ENCODE measurements around the gene PTPRM.
"Not testable (repeated sequence)": the region's sequence is repeated elsewhere in the genome, so short reads cannot be mapped to it uniquely, and the experiment has no call there.

Gene PTPRM

DNA sequence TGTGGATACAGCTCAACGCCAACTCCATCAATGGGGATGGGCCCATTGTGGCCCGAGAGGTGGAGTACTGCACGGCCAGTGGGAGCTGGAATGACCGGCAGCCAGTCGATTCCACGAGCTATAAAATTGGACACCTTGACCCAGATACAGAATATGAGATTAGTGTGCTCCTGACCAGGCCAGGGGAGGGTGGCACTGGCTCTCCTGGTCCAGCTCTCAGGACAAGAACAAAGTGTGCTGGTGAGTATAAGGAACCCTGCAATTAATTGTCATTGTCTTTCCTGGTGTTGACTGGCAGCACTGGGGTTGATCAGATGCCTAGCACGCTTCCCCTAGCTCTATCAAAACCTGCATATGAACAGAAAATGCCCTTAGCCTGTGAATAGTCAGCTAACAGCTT lies 388.1 kb downstream of the PTPRM start:
- no peak for DNase-seq

- DNase-seq = no peak
These were observed 390.2 kb downstream of the PTPRM start for GRCh38 chr18:7957297-7957696.

- DNase-seq = no peak
These were observed 391.2 kb downstream of the PTPRM start for GRCh38 chr18:7958081-7958896.

DNA sequence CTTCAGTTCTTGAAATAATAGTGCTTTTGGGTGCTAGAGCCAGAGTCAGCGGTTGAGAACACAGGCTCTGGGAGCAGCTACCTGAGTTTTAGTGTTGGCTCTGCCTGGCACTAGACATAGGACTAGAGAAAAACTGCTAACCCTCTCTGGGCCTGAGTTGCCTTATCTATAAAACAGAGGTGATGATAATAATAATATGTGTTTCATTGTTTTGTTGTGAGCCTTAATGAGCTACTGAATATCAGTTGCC lies 391.7 kb downstream of the PTPRM start:
- DNase-seq = no peak

GRCh38 chr18:7966682-7967081 lies 399.6 kb downstream of the PTPRM start:
- not testable (repeated sequence) for DNase-seq

DNA sequence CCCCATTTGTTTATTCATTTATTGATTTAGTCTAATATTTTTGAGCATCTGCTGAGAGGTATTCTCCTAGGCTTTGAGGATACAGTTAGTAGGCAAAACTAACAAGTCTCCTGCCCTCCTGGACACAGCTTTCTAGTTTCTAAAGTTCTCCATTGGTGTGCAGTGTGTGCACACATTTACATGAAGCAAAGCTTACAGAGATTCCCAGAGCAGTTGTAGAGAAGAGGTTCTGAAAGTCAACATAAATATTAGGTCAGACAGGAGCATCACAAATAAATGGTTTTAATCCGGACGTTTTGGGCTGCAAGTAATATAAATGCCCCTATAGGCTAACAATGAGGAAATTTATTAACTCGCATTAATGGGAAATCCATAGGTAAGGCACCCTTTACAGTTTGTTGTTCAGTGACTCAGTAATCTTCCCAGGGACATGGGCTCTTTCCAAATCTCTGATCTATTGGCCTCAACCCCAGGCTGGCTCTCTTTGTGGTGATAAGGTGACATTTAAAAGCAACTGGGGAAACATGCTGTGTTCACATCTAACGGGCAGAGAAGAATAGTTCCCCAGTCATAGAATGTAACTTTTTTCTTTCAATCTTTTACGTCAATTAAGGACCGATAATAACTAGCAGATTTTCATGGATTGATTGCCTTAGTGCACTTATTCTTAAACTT lies 407.2 kb downstream of the PTPRM start:
- DNase-seq = no peak

- no peak for DNase-seq
These were observed 410.8 kb downstream of the PTPRM start for GRCh38 chr18:7977897-7978296.

DNA sequence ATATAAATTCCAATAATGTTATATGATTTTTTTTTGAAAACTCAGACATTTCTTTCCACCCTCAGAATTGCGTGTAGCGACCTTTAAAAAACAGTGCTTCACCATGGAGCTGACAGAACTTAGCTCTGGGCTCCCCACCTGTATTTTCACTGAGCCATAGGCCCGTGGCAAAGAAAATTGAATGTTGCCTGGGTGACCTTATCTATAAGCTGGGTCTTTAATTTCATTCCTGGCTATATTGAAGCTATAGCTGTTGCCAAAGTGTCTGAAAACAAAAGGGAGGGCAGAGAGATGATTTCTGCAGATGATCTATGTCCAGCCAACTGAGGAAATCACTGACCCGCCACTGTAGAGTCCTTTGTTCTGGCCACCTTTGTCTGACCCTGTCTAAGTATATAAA lies 411.7 kb downstream of the PTPRM start:
- no peak for DNase-seq

DNA sequence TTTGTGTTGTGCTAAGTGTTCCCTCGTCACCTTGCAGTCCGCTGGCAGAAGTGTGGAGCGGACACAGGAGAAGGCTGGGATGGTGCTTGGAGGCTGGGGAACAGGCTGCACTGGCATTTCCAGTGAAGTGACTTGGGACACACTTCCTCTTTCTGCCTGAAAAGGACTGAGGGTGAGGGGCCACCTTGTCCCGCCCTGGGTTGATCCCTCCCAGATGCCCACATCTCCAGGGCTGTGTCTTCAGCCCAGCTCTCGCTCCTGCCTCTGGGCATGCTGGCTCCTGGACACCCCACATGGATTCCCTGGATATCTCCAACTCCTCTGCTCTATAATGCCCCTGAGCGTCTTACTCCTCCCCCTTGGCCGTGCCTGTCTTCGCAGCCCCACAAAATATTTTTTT lies 412.6 kb downstream of the PTPRM start:
- DNase-seq = no peak

DNA sequence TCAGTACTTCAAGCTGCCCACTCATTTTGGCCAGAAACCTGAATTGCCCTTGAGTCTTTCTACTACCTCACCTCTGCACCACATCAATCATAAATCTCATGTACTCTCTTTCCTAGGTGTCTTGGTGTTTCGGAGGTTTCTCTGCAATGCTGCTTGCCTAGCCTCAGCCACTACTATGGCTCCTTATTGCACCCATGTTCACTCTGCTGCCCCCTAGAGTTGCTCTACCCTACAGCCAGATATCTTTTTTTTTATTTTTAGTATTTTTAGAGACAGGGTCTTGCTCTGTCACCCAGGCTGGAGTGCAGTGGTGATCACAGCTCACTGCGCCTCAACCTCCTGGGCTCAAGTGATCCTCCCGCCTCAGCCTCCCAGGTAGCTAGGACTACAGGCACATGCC lies 413.0 kb downstream of the PTPRM start:
- no peak for DNase-seq

GRCh38 chr18:7980656-7981055 lies 413.5 kb downstream of the PTPRM start:
- DNase-seq = peak; percentile 16

DNA sequence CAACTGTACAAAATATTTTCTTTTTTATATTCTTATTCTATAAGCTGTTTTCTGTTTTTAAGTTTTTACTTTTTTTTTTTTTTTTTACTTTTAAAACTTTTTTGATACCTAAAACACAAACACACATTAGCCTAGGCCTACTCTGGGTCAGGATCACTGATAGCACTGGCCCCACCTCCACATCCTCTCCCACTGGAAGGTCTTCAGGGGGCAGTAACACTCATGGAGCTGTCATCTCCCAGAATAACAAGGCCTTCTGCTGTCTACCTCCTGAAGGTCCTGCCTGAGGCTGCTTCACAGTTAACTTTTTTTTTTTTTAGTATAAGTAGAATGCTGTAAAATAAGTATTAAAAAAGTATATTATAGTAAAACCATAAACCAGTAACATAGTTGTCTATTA lies 415.1 kb downstream of the PTPRM start:
- DNase-seq = no peak

DNA sequence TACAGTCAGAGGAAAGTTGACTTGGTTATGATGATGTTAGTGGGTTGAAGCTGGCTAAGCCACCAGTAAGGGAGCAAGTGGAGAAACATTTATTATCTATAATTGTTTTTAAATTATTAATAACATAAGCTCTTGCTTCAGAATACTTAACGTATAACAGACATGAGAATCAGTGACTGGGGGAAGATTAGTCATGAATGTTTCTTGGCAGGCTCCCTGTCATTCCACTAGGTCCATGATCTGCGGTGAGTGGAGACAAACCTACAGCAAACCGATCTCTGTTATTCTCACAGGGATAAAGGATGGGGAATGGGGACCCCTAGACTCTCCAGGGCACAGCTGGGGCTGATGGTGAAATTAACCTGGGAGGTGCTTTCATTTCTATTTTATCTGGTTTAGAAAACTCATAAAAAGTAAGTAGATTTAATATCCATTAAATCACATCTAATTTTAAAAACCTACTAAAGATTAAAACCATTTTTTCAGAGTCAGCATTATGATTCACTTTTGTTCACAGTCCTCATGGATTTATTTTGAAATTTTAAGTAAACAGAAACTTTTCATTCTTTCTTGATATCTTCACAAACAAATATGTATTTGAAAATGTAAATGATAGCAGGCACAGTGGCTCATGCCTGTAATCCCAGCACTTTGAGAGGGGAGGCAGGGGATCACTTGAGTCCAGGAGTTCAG lies 420.3 kb downstream of the PTPRM start:
- DNase-seq = peak; percentile 85

DNA sequence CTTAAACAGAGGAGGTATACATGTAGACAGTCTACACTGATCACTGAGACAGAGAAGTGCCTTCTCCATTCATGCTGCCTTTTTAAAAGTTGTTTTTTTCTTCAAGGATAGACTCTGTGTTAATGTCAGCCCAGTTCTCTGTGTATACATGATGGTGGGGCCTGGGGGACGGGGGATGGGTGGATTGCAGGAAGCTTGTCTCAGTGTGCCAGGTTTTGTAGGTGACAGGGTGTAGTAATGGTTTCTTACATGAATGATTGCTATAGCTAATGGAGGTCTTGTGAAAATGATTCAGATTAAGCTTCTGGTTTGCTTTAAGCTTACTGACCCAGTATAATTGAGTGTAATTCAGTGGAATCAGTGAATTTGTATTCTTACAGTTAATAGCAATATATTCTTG lies 423.6 kb downstream of the PTPRM start:
- DNase-seq = no peak

DNA sequence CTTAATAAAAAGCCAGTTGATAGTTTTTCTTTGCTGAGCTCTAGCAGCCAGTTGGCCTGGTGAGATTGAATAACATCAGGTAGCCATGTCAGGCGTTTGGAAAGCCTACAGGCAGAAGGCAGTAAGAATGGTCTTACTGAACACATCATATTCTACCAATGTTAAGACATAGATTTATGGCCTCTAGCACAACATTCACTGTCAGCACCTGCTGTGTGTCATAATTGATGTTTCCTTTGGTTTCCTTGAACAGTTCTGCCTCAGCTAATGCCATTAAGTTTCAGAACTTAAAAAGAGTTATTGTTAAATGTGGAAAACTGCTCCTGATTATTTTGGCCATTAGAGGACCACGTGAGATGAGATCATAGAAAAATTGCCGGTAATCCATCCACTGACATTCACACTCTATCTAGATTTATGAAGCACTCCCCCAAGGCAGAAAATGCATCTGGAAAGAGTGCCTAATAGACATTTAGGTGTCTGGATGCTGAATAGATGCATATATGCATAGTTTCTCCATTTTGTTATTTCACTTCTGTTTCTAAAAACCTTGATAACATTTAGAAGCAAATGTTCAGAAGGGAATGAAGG lies 434.7 kb downstream of the PTPRM start:
- DNase-seq = no peak

DNA sequence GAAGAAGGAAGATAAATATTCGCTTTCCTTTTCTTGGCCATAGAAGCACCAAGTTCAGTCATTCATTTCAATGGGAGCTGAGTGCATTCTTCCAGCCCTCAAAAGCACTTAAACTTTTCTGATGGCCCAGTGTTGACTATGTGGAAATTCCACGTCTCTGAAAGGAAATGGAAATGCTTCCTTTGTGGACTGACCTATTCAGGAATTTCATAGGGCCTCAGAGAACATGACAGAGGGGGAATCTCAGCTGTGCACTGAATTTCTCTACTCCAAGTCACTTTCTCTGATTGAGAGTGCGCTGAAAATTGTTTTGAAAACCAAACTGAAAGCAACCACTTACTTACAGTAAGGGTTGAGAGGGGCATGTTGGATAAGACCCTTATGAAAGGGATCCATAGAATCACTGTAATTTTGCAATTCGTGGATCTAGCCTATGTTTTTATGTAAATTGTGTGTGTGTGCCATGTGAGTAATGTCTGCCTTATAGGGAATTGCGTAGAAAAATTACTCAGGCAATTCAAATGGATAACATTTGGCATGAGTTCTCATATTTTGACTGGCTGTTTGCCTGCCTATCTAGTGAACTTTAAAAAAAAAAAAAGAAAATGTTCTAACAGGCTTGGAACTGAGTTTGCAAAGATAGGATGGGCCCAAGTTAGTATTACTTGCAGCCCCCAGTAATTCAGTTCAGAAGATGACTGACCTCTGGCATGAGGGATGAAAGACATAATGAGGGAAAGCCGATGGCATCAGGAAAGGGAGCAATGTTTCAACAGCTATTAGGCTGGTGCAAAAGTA lies 437.0 kb downstream of the PTPRM start:
- peak; percentile 72 for DNase-seq

DNA sequence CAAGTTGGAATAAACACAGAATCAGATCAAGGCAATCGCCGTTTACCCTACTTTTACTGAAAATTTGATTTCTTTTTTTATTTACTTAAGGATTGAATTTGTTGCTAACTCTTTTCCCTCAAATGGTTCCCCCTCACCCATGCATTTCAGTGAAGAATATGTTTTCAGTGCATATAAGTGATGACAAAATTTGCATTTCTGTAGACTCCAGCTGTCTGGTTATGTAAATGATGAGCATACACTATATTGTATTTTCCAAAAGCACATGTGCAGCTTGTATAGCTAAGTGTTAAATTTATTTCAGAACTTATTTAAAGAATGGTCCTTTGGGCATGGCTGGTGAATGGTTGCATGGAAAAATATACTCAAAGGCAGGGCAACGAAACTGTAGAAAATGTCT lies 437.7 kb downstream of the PTPRM start:
- DNase-seq = no peak

GRCh38 chr18:8005870-8006569 lies 438.9 kb downstream of the PTPRM start:
- no peak for DNase-seq

- DNase-seq = no peak
These were observed 439.9 kb downstream of the PTPRM start for GRCh38 chr18:8006979-8007378.

GRCh38 chr18:8008033-8008432 lies 440.9 kb downstream of the PTPRM start:
- no peak for DNase-seq

DNA sequence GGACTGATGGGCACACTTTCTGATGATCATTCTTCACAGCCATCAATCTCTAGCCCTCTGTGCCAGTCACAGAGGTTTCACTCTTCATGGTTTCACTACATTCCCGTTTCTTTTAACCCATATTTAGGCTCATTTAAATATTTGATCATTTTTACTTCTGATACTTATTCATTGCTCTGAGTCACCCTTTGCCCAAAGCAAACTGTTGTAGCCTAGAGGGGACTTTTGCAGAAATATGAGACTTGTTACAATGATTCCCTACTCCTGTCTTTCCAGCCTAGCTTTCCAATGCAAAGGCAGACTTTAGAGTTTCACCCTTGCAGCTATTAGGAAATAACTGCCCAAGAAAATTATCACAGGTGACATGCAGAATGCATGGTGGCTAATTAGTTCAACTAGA lies 444.2 kb downstream of the PTPRM start:
- DNase-seq = no peak

DNA sequence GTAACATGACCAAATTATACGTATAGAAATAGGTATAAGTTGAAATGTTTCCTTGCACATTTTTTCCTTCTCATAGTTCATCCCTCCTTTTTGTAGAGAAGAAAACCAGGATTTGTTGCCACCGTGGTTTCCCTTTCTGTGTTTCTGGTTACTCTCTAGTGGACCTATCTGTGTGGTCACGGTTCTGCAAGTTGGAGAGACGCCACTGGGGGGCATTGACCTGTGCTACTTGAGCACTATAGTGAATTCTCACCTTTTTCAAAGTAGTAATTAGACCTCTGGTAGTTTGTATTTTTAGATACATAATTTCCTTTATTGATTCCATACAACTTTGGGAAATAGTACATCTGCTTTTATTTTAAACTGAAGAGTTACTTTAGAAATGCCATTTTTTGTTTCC lies 444.8 kb downstream of the PTPRM start:
- no peak for DNase-seq
